SK-N-SH (cell line): Measurements from ENCODE around the gene C13orf42. TPM values are rescaled to one million over a fixed set of nuclear protein-coding genes. Genes with fewer than 3 reads are reported as not detected.

Source experiments
- CTCF ChIA-PET: fragments of 300-600, 350-600 bp; formaldehyde crosslinking; extraction: SDS; loops from one replicate; lab custom pipeline; 2021; lab: Yijun Ruan, JAX
- POLR2A ChIA-PET: fragments of 350-600 bp; sonication (Branson Sonifier 250); formaldehyde crosslinking; extraction: SDS; loops from one replicate; lab custom pipeline; 2020; ENCODE audit warnings: antibody characterized with exemption, inconsistent platforms; lab: Yijun Ruan, JAX
- DNase-seq: peaks from one replicate; pipeline ENCODE4 v3.0.0; 2012
- H2AFZ ChIP-seq: fragments of 200-600 bp; sonication (generic); 2 replicates; pipeline ENCODE4 v1.8.1; 2016; ENCODE audit warnings: antibody characterized with exemption, mild to moderate bottlenecking, low read depth
- H3F3A ChIP-seq: fragments of 200-600 bp; sonication (generic); replicated peaks from 2 replicates; pipeline ENCODE3; 2016; ENCODE audit warnings: antibody characterized with exemption, mild to moderate bottlenecking; ENCODE audit not compliant: insufficient read depth
- H3K27ac ChIP-seq, 2 experiments: fragments of 200-500 bp in 1 of 2; fragments of 200-600 bp in 1 of 2; sonication (Bioruptor generic) in 1 of 2; sonication (generic), shearing (Covaris generic) in 1 of 2; 2 replicates each; pipeline versions ENCODE4 v1.5.1 to v1.6.1; 2014 to 2016; ENCODE audit warnings: low read depth in 2 of 2, inconsistent platforms in 1 of 2, low read length in 1 of 2, mild to moderate bottlenecking in 1 of 2, mixed read lengths in 1 of 2
- H3K27me3 ChIP-seq: fragments of 200-600 bp; sonication (generic), shearing (Covaris generic); 2 replicates; pipeline ENCODE4 v1.6.1; 2016; ENCODE audit warnings: mixed run types; ENCODE audit not compliant: insufficient read depth
- H3K36me3 ChIP-seq, 2 experiments: fragments of 200-500 bp in 1 of 2; fragments of 200-600 bp in 1 of 2; sonication (Bioruptor generic) in 1 of 2; sonication (generic) in 1 of 2; replicated peaks in 1 of 2; 2 replicates each; pipeline versions ENCODE3 to v1.5.1; 2014 to 2016; ENCODE audit warnings: low read length in 1 of 2, mild to moderate bottlenecking in 1 of 2; ENCODE audit not compliant: insufficient read depth in 2 of 2, control insufficient read depth in 1 of 2
- H3K4me1 ChIP-seq, 2 experiments: fragments of 200-500 bp in 1 of 2; fragments of 200-600 bp in 1 of 2; sonication (Bioruptor generic) in 1 of 2; sonication (generic), shearing (Covaris generic) in 1 of 2; 2 replicates each; pipeline versions ENCODE4 v1.5.1 to v1.6.1; 2014 to 2016; ENCODE audit warnings: low read depth in 1 of 2, low read length in 1 of 2, mixed run types in 1 of 2; ENCODE audit not compliant: insufficient read depth in 2 of 2, control insufficient read depth in 1 of 2
- H3K4me2 ChIP-seq: fragments of 200-600 bp; sonication (generic), shearing (Covaris generic); 2 replicates; pipeline ENCODE4 v1.6.1; 2017; ENCODE audit warnings: mixed run types
- H3K4me3 ChIP-seq, 2 experiments: fragments of 200-500 bp in 1 of 2; fragments of 200-600 bp in 1 of 2; sonication (Bioruptor generic) in 1 of 2; sonication (generic), shearing (Covaris generic) in 1 of 2; 2 replicates each; pipeline versions ENCODE4 v1.5.1 to v1.8.1; 2014 to 2016; ENCODE audit warnings: low read depth in 2 of 2, inconsistent platforms in 1 of 2, low read length in 1 of 2, mild to moderate bottlenecking in 1 of 2, mixed read lengths in 1 of 2, moderate library complexity in 1 of 2
- H3K79me2 ChIP-seq: fragments of 200-600 bp; sonication (generic); 2 replicates; pipeline ENCODE4 v1.8.1; 2017; ENCODE audit warnings: mild to moderate bottlenecking; ENCODE audit not compliant: insufficient read depth
- H3K9ac ChIP-seq: fragments of 200-600 bp; sonication (generic); 2 replicates; pipeline ENCODE4 v1.6.1; 2017; ENCODE audit warnings: mixed run types
- H3K9me2 ChIP-seq: fragments of 200-600 bp; sonication (generic); 2 replicates; pipeline ENCODE4 v1.6.1; 2017; ENCODE audit warnings: mixed run types
- H3K9me3 ChIP-seq: fragments of 200-600 bp; sonication (generic); 2 replicates; pipeline ENCODE4 v1.6.1; 2017; ENCODE audit warnings: mixed run types, mild to moderate bottlenecking, moderate library complexity
- H4K20me1 ChIP-seq: fragments of 200-600 bp; sonication (generic); 2 replicates; pipeline ENCODE4 v1.6.1; 2017; ENCODE audit warnings: mild to moderate bottlenecking, mixed run types; ENCODE audit not compliant: insufficient read depth
- CHD2 ChIP-seq: fragments of 150-350 bp; IDR thresholded peaks from 2 replicates; pipeline ENCODE4 v1.6.1; 2018; ENCODE audit warnings: low read length; ENCODE audit not compliant: partially characterized antibody
- CTCF ChIP-seq: fragments of 200-600 bp; sonication (generic); IDR thresholded peaks from 2 replicates; pipeline ENCODE4 v1.6.1; 2017; ENCODE audit warnings: antibody characterized with exemption, mild to moderate bottlenecking, moderate library complexity
- EZH2phosphoT487 ChIP-seq: fragments of 200-600 bp; sonication (generic); IDR thresholded peaks from 2 replicates; pipeline ENCODE4 v1.6.1; 2017; ENCODE audit warnings: low read depth, mixed run types, mild to moderate bottlenecking, antibody characterized with exemption, moderate library complexity, borderline replicate concordance
- FOXJ3 ChIP-seq: sonication (generic); formaldehyde crosslinking; IDR thresholded peaks from 2 replicates; pipeline ENCODE4 v1.5.1; 2020; ENCODE audit warnings: mild to moderate bottlenecking, missing genetic modification reagents
- FOXM1 ChIP-seq: IDR thresholded peaks from 2 replicates; pipeline ENCODE4 v1.4.0; 2012; ENCODE audit warnings: low read depth, mild to moderate bottlenecking
- GABPA ChIP-seq: IDR thresholded peaks from 2 replicates; pipeline ENCODE4 v1.4.0; 2012; ENCODE audit warnings: low read depth, mild to moderate bottlenecking
- GATA2 ChIP-seq: sonication (generic); formaldehyde crosslinking; IDR thresholded peaks from 2 replicates; pipeline ENCODE4 v1.5.0; 2020; ENCODE audit warnings: mild to moderate bottlenecking, missing genetic modification reagents
- JUND ChIP-seq: IDR thresholded peaks from 2 replicates; pipeline ENCODE4 v1.4.0; 2012
- MAX ChIP-seq: IDR thresholded peaks from 2 replicates; pipeline ENCODE4 v1.4.0; 2012; ENCODE audit warnings: low read depth
- POLR2AphosphoS5 ChIP-seq: IDR thresholded peaks from 2 replicates; pipeline ENCODE4 v1.6.1; 2012; ENCODE audit warnings: low read depth, low read length
- RCOR1 ChIP-seq: fragments of 150-350 bp; IDR thresholded peaks from 2 replicates; pipeline ENCODE4 v1.6.1; 2017; ENCODE audit warnings: antibody characterized with exemption, low read length
- SMC3 ChIP-seq: IDR thresholded peaks from 2 replicates; pipeline ENCODE4 v1.6.1; 2012; ENCODE audit warnings: low read depth, low read length, improper control_type of control experiment
- TCF12 ChIP-seq: IDR thresholded peaks from 2 replicates; pipeline ENCODE4 v1.4.0; 2012
- USF2 ChIP-seq: fragments of 150-350 bp; IDR thresholded peaks from 2 replicates; pipeline ENCODE4 v1.6.1; 2017; ENCODE audit warnings: antibody characterized with exemption, low read length, low read depth, borderline replicate concordance
- ZBTB33 ChIP-seq: IDR thresholded peaks from 2 replicates; pipeline ENCODE4 v1.4.0; 2012; ENCODE audit warnings: low read depth, borderline replicate concordance
- WGBS: methylation state at CpG from one replicate; pipeline ENCODE4 v1.1.6; 2017; ENCODE audit warnings: low lambda C conversion rate; 5-methylcytosine and 5-hydroxymethylcytosine counted together
- polyA plus RNA-seq, 3 experiments: library from polyadenylated mRNA; depleted of rRNA; stranded (reverse); fragments of >200 nt; gene quantifications; 2 replicates each; pipeline ENCODE4 v1.2.3, GENCODE V29; 2012

The C13orf42 gene
- polyA plus RNA-seq, 1 of the 3 experiments (the other 2 are of a cell fraction), result not detected

- TF ChIP-seq USF2, result no peak
- no peak for TF ChIP-seq EZH2phosphoT487
- no peak for TF ChIP-seq CHD2
- no peak for TF ChIP-seq SMC3
- TF ChIP-seq GABPA, result no peak
- no peak for TF ChIP-seq ZBTB33
- TF ChIP-seq POLR2AphosphoS5, result no peak
- TF ChIP-seq GATA2, result peak; percentile 46; the same call in 1 of the 2 replicates
- TF ChIP-seq FOXJ3 (CRISPR knock-in tag), result peak; percentile 76; the same call in 1 of the 2 replicates
- 0 out of 2 replicates have a peak, but pooled peaks have one; percentile 6 for TF ChIP-seq TCF12
- no peak for TF ChIP-seq MAX
- no peak for TF ChIP-seq CTCF
- TF ChIP-seq JUND, result no peak
These were observed 52.5 kb downstream of the C13orf42 start (continued) for GRCh38 chr13:51058461-51059167.

GRCh38 chr13:51057906-51058305 lies 53.2 kb downstream of the C13orf42 start:
- Histone ChIP-seq H3K9me3 (no peaks in the 10 kb centered on the region), H3K27ac (peak overlapping the region; percentile 9 to 85; a peak in 2 of 4 replicates), H3K27me3 (no peaks in the 10 kb centered on the region), H3F3A (no peaks in the 10 kb centered on the region), H3K4me2 (no peak overlapping the region), H3K4me1 (peaks cover 7 to 21% of the 10 kb centered on the region in 2 experiments; a peak in 2 of 4 replicates), H2AFZ (no peak overlapping the region), H3K9me2 (no peaks in the 10 kb centered on the region), H4K20me1 (no peaks in the 10 kb centered on the region), H3K4me3 (no peak overlapping the region), H3K36me3 (no peaks in the 10 kb centered on the region), H3K9ac (no peak overlapping the region), H3K79me2 (no peaks in the 10 kb centered on the region)
- ChIA-PET CTCF (interaction anchor here (0.7 to 2.9 kb wide), 8 partner anchors 8 to 1061 kb away, joined by 3 to 23 read pairs (median 3); partner anchors contain the start of gene TRIM13), POLR2A (no interaction called here)
- TF ChIP-seq RCOR1, result peak; percentile 45; the same call in 1 of the 2 replicates
- TF ChIP-seq FOXM1, result no peak
- 70% methylated on average over 1 of the region's 1 CpG for WGBS
- DNase-seq, result no peak
